ENCODE measurements around the gene CSK. TPM values are rescaled to one million over a fixed set of nuclear protein-coding genes. Genes with fewer than 3 reads are reported as not detected.

Gene CSK
- polyA plus RNA-seq, 1 of the 3 experiments (the other 2 are of a cell fraction), result 53.1 TPM

DNA sequence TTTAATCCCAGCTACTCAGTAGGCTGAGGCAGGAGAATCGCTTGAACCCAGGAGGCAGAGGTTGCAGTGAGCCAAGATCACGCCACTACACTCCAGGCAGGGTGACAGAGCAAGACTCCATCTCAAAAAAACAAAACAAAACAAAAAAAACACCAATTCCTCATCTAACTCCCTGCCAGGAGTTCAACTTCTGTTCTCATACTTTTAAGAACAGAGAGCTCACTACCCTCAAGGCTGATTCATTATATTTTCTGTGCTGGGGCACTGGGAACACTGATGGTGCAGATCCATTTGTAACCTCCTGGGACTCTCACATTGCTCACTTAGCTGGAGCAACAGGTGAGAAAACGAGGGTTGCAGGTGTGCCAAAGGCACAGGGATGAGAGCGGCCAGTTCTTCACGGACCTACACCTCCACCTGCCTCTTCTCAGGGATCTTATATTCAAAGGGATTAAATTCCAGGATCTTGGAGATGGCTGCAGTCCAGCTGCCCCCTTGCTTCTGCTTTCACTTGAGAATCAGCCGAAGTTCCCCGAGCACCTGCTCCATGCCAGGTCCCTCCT is 12.3 kb upstream of the CSK start (continued):
- TF ChIP-seq, protein P1, sequence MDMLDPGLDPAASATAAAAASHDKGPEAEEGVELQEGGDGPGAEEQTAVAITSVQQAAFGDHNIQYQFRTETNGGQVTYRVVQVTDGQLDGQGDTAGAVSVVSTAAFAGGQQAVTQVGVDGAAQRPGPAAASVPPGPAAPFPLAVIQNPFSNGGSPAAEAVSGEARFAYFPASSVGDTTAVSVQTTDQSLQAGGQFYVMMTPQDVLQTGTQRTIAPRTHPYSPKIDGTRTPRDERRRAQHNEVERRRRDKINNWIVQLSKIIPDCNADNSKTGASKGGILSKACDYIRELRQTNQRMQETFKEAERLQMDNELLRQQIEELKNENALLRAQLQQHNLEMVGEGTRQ (IDR thresholded peaks at IDR 0.05; ENCODE audit: borderline replicate concordance, low read depth, low read length), result no peak

DNA sequence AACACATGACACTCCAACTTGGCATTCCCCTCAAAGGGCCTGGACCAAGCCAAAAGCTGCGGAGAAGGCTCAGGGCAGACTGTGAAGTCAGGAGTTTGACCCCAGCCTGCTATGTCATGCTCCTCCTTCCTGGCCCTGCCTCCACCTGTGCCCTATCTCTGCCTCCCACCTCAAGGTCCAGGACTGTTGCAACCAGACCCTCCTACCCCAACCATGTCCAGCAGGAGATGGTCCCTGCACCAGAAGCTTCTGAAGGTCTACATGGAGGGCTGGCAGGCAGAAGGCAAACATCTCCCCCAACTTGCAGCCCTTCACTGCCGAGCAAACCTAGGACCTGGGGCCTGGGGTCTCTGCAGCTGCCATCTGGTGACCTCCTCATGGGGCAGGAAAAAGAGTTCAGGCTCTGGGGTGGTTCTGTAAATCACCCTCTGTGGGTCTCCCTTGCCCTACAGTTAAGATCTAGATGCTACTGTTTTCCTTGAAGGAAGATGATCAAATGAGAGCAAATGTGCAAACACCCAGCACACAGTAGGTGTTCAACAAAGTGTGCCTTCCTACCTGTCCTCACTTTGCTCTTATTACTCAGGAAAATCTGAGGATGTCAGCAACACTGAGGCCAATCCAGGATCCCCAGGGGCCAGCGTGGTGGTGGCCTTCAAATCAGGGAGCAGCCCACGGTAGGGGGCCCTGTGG is 11.5 kb upstream of the CSK start:
- H3K4me1 ChIP-seq (ENCODE audit: control insufficient read depth in 1 of 2, insufficient read depth in 2 of 2, low read depth in 1 of 2, low read length in 1 of 2), result peaks cover 0 to 5% of the 10 kb centered on the region in 2 experiments; a peak in 1 of 4 replicates
- CTCF ChIA-PET, result interaction anchor here (0.5 to 24.3 kb wide), 58 partner anchors 10 to 1016 kb away, joined by 3 to 1109 read pairs (median 7); partner anchors contain the start of genes CLK3, COX5A, CPLX3 and CSK
- no peak overlapping the region for H3K4me2 ChIP-seq
- no peak overlapping the region for H2AFZ ChIP-seq (ENCODE audit: low read depth)
- no peak overlapping the region for H3K4me3 ChIP-seq (ENCODE audit: low read depth in 2 of 2, low read length in 1 of 2)
- H3K27me3 ChIP-seq (ENCODE audit: insufficient read depth), result peaks cover 8% of the 10 kb centered on the region; the same call in 1 of the 2 replicates
- H3K9me2 ChIP-seq, result no peaks in the 10 kb centered on the region
- TF ChIP-seq, protein P2, sequence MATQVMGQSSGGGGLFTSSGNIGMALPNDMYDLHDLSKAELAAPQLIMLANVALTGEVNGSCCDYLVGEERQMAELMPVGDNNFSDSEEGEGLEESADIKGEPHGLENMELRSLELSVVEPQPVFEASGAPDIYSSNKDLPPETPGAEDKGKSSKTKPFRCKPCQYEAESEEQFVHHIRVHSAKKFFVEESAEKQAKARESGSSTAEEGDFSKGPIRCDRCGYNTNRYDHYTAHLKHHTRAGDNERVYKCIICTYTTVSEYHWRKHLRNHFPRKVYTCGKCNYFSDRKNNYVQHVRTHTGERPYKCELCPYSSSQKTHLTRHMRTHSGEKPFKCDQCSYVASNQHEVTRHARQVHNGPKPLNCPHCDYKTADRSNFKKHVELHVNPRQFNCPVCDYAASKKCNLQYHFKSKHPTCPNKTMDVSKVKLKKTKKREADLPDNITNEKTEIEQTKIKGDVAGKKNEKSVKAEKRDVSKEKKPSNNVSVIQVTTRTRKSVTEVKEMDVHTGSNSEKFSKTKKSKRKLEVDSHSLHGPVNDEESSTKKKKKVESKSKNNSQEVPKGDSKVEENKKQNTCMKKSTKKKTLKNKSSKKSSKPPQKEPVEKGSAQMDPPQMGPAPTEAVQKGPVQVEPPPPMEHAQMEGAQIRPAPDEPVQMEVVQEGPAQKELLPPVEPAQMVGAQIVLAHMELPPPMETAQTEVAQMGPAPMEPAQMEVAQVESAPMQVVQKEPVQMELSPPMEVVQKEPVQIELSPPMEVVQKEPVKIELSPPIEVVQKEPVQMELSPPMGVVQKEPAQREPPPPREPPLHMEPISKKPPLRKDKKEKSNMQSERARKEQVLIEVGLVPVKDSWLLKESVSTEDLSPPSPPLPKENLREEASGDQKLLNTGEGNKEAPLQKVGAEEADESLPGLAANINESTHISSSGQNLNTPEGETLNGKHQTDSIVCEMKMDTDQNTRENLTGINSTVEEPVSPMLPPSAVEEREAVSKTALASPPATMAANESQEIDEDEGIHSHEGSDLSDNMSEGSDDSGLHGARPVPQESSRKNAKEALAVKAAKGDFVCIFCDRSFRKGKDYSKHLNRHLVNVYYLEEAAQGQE (IDR thresholded peaks at IDR 0.05; ENCODE audit: low read depth, low read length), result no peak
- TF ChIP-seq FOXM1 (IDR thresholded peaks at IDR 0.05; ENCODE audit: low read depth) (no peak), RFX5 (IDR thresholded peaks at IDR 0.05; ENCODE audit: low read length) (no peak), FOXJ3 (CRISPR knock-in tag; IDR thresholded peaks at IDR 0.05) (no peak), TEAD4 (IDR thresholded peaks at IDR 0.05; ENCODE audit: borderline replicate concordance, insufficient read depth) (no peak), NRF1 (IDR thresholded peaks at IDR 0.05; ENCODE audit: low read depth, low read length) (no peak), EP300 (IDR thresholded peaks at IDR 0.05; ENCODE audit: borderline replicate concordance in 1 of 2, low read depth in 1 of 2, low read length in 1 of 2) (no peak), RXRA (IDR thresholded peaks at IDR 0.05; ENCODE audit: borderline replicate concordance, low read depth) (no peak), POLR2AphosphoS5 (IDR thresholded peaks at IDR 0.05; ENCODE audit: low read depth, low read length) (no peak)
- TF ChIP-seq, protein P3, sequence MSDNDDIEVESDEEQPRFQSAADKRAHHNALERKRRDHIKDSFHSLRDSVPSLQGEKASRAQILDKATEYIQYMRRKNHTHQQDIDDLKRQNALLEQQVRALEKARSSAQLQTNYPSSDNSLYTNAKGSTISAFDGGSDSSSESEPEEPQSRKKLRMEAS (IDR thresholded peaks at IDR 0.05; ENCODE audit: low read depth), result no peak
- POLR2A ChIA-PET, result interaction anchor here (0.6 to 1.6 kb wide), 8 partner anchors 11 to 185 kb away, joined by 3 to 5 read pairs (median 4); partner anchors contain the start of genes COX5A, CSK and FAM219B
- no peaks in the 10 kb centered on the region for H3K9me3 ChIP-seq
- no peaks in the 10 kb centered on the region for H3K79me2 ChIP-seq (ENCODE audit: insufficient read depth)
- 46% methylated on average over 4 of the region's 4 CpGs for WGBS (ENCODE audit: low lambda C conversion rate)
- peaks cover 3% of the 10 kb centered on the region for H3F3A ChIP-seq (replicated peaks; ENCODE audit: insufficient read depth)
- H4K20me1 ChIP-seq (ENCODE audit: insufficient read depth), result no peaks in the 10 kb centered on the region
- DNase-seq, result no peak
- H3K36me3 ChIP-seq (replicated peaks in 1 of 2; ENCODE audit: control insufficient read depth in 1 of 2, insufficient read depth in 2 of 2, low read length in 1 of 2), result no peaks in the 10 kb centered on the region
- no peak overlapping the region for H3K9ac ChIP-seq
- no peak overlapping the region for H3K27ac ChIP-seq (ENCODE audit: low read depth in 2 of 2, low read length in 1 of 2)
